ENCODE measurements around the gene ZNF628. TPM values are rescaled to one million over a fixed set of nuclear protein-coding genes. Genes with fewer than 3 reads are reported as not detected.

Gene ZNF628
- total RNA-seq, 4 donors from 2014 or later = 5.4 to 17.9 (median 12.2) TPM

DNA sequence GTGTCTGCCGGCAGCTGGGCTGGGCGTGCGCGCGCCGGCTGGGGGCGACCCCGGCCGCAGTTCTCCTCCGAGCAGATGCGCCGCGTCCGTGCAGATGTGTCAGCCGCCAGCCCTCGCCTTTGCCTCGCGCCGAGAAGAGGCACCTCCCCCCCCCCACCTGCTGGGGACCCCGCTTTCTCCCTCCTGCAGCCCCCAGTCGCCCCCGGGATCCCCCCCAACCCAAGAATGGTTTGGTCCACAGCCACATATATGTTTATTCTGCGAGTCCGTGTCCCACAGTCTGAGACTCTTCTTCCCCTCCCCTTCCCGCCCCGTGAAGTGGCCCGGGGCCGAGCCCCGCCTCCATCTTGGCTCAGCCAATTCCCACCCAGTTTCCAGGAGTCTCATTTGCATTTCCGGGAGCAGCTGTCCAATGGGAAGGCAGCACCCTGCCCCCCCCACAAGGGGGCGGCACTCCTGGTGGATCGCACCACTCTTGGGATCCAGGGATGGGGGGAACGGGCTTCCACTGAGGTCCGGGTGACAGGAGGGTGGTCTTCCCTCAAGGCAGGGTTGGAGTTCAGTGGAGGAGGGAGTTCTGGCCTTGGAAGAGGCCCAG is 23.6 kb upstream of the ZNF628 start:
- WGBS, 2 donors = 14 to 15% methylated on average over 30 to 34 of the region's 34 CpGs
- peak; percentile 78 to 95 for DNase-seq (ENCODE audit: low spot score in 2 of 2)

DNA sequence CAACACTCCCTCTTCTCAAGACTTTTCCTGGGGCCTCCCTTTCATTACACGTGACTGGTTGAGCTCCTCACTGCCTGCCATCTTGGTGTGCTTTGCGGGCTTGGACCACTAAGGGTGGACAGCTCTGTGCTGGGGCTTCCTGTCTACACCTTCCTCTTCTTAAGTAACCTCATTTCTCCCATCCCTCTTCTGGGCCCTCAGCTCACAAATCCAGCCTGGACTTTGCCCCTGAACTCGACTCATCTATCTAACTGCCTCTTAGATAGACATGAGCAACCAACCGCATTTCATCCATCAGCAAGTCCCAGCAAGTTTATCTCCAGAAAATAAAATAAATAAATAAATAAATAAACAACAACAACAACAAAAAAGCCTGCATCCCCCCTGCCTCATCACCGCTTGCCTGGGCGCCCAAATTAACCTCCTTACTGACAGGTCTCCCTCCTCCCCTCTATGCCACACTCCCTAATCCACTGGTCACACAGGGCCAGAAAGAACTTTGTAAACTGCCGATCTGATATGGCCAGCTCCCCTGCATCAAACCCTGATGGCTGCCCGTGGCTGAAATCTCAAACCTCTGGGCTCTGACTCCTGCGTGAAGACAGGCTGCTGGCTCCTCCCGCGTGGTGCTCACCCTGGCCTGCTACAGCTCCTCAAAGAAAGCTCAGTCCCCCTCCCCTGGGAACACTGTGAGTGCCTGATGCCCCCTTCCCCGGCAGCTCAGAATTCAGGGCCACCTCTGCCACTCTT is 22.7 kb upstream of the ZNF628 start:
- intact Hi-C loops (cut with DNase I; ENCODE audit: low total_unique reads) = no loop called here
- no peak for DNase-seq (ENCODE audit: low spot score in 2 of 2)
- H3K4me3 ChIP-seq (ENCODE audit: low read depth, poor library complexity, severe bottlenecking) = no peak overlapping the region
- WGBS, 2 donors = 90 to 92% methylated on average over 12 of the region's 12 CpGs
- TF ChIP-seq POLR2A (IDR thresholded peaks at IDR 0.05) = no peak
- TF ChIP-seq, protein P1, sequence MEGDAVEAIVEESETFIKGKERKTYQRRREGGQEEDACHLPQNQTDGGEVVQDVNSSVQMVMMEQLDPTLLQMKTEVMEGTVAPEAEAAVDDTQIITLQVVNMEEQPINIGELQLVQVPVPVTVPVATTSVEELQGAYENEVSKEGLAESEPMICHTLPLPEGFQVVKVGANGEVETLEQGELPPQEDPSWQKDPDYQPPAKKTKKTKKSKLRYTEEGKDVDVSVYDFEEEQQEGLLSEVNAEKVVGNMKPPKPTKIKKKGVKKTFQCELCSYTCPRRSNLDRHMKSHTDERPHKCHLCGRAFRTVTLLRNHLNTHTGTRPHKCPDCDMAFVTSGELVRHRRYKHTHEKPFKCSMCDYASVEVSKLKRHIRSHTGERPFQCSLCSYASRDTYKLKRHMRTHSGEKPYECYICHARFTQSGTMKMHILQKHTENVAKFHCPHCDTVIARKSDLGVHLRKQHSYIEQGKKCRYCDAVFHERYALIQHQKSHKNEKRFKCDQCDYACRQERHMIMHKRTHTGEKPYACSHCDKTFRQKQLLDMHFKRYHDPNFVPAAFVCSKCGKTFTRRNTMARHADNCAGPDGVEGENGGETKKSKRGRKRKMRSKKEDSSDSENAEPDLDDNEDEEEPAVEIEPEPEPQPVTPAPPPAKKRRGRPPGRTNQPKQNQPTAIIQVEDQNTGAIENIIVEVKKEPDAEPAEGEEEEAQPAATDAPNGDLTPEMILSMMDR (IDR thresholded peaks at IDR 0.05) = no peak

More for the DNA sequence above, 23.6 kb upstream of the ZNF628 start:
- TF ChIP-seq POLR2A (IDR thresholded peaks at IDR 0.05) = no peak
- TF ChIP-seq, protein P1 (IDR thresholded peaks at IDR 0.05) = no peak
- intact Hi-C loops (cut with DNase I; ENCODE audit: low total_unique reads) = no loop called here
- H3K4me3 ChIP-seq (ENCODE audit: low read depth, poor library complexity, severe bottlenecking) = no peak overlapping the region

- TF ChIP-seq, protein P1 (IDR thresholded peaks at IDR 0.05) = no peak
- no peak for TF ChIP-seq POLR2A (IDR thresholded peaks at IDR 0.05)
- H3K4me3 ChIP-seq (ENCODE audit: low read depth, poor library complexity, severe bottlenecking) = no peak overlapping the region
- WGBS, 2 donors = 70 to 84% methylated on average over 14 of the region's 14 CpGs
- intact Hi-C loops (cut with DNase I; ENCODE audit: low total_unique reads) = no loop called here
- DNase-seq (ENCODE audit: low spot score in 2 of 2) = no peak
These were observed 21.6 kb upstream of the ZNF628 start for GRCh38 chr19:55454787-55455243.

DNA sequence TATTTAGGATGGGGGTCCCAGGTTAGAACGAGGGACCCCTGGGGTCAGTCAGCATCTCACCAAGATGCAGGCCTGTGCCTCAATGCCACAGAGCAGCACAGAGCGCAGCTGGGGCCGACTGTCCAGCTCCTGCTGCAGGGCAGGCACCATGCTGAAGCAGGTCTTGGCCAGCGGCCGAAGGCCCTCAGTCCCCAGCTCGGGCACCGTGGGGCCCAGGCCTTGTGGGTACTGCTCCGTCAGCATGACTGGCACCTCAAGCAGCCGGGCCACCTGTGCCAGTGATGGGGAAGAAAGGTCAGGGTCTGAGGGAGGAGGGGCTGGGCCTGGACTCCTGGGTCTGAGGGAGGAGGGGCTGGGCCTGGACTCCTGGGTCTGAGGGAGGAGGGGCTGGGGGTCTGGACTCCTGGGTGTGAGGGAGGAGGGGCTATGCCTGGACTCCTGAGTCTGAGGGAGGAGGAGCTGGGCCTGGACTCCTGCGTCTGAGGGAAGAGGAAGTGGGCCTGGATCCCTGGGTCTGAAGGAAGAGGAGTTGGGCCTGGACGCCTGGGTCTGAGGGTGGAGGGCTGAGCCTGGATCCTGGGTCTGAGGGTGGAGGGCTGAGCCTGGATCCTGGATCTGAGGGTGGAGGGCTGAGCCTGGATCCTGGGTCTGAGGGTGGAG is 20.7 kb upstream of the ZNF628 start:
- TF ChIP-seq POLR2A (IDR thresholded peaks at IDR 0.05) = no peak
- 61 to 93% methylated on average over 5 to 11 of the region's 11 CpGs for WGBS, 2 donors
- H3K4me3 ChIP-seq (ENCODE audit: low read depth, poor library complexity, severe bottlenecking) = no peak overlapping the region
- no peak for DNase-seq (ENCODE audit: low spot score in 2 of 2)
- intact Hi-C loops (cut with DNase I; ENCODE audit: low total_unique reads) = no loop called here

DNA sequence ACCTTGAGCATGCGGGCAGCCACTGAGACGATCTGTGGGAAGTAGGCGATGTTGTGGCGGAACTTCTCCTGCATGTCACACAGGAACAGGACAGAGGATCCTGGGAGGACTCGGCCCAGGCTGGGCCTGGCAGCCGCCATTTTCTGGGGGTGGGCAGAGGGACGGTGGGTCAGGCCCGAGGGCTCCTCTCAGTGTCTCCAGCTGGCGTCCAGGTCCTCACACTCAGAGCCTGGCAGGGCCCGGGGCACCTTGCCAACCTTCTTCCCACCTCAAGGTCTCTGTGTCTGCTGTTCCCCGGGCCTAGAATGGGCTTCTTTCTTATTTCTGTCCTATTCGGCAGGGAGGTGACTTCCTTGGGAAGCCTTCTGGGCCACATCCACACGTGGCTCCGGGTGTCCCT is 20.1 kb upstream of the ZNF628 start:
- TF ChIP-seq POLR2A (IDR thresholded peaks at IDR 0.05) = no peak
- TF ChIP-seq, protein P1 (IDR thresholded peaks at IDR 0.05) = no peak
- WGBS, 2 donors = 88 to 89% methylated on average over 13 to 14 of the region's 14 CpGs
- intact Hi-C loops (cut with DNase I; ENCODE audit: low total_unique reads) = no loop called here
- H3K4me3 ChIP-seq (ENCODE audit: low read depth, poor library complexity, severe bottlenecking) = no peak overlapping the region
- DNase-seq (ENCODE audit: low spot score in 2 of 2) = no peak
